H9 (cell line): ENCODE results near the gene PRELID2. TPM values are rescaled to one million over a fixed set of nuclear protein-coding genes. Genes with fewer than 3 reads are reported as not detected.

ENCODE experiments used
- DNase-seq: peaks from one replicate; pipeline ENCODE4 v3.0.0-alpha.2; 2017
- H2AFZ ChIP-seq: one replicate; pipeline ENCODE4 v1.6.1; 2013; ENCODE audit warnings: mild to moderate bottlenecking, low read length, control low read depth, moderate library complexity
- H2AK5ac ChIP-seq: 2 replicates; pipeline ENCODE4 v1.6.1; 2013; ENCODE audit warnings: low read length, control low read depth, mixed read lengths; ENCODE audit not compliant: insufficient read length
- H2BK120ac ChIP-seq: one replicate; pipeline ENCODE4 v1.6.1; 2013; ENCODE audit warnings: low read depth, mild to moderate bottlenecking, low read length, control low read depth, inconsistent platforms; ENCODE audit not compliant: poor library complexity, severe bottlenecking
- H2BK12ac ChIP-seq: 2 replicates; pipeline ENCODE4 v1.6.1; 2013; ENCODE audit warnings: low read length, control low read depth, mixed read lengths, low read depth; ENCODE audit not compliant: insufficient read length
- H2BK15ac ChIP-seq: 2 replicates; pipeline ENCODE4 v1.6.1; 2013; ENCODE audit warnings: low read depth, low read length, control low read depth
- H2BK20ac ChIP-seq: one replicate; pipeline ENCODE4 v1.6.1; 2013; ENCODE audit warnings: low read depth, mild to moderate bottlenecking, low read length, control low read depth, inconsistent platforms; ENCODE audit not compliant: poor library complexity, severe bottlenecking
- H2BK5ac ChIP-seq: 2 replicates; pipeline ENCODE4 v1.6.1; 2013; ENCODE audit warnings: low read length, control low read depth, mixed read lengths; ENCODE audit not compliant: insufficient read length
- H3K14ac ChIP-seq: 2 replicates; pipeline ENCODE4 v1.6.1; 2013; ENCODE audit warnings: low read length, control low read depth; ENCODE audit not compliant: insufficient read depth
- H3K18ac ChIP-seq: 2 replicates; pipeline ENCODE4 v1.6.1; 2013; ENCODE audit warnings: low read depth, mild to moderate bottlenecking, mixed read lengths, low read length, control low read depth; ENCODE audit not compliant: insufficient read length
- H3K23ac ChIP-seq: 2 replicates; pipeline ENCODE4 v1.6.1; 2013; ENCODE audit warnings: low read length, control low read depth, mixed read lengths, low read depth; ENCODE audit not compliant: insufficient read length
- H3K23me2 ChIP-seq: 2 replicates; pipeline ENCODE4 v1.6.1; 2013; ENCODE audit warnings: low read depth, mild to moderate bottlenecking, mixed read lengths, low read length, control low read depth; ENCODE audit not compliant: insufficient read length, poor library complexity, severe bottlenecking
- H3K27ac ChIP-seq: 2 replicates; pipeline ENCODE4 v1.5.1; 2013; ENCODE audit warnings: low read length, control low read depth, mixed read lengths, low read depth; ENCODE audit not compliant: insufficient read length
- H3K27me3 ChIP-seq: 2 replicates; pipeline ENCODE4 v1.6.1; 2013; ENCODE audit warnings: low read length, control low read depth, inconsistent platforms; ENCODE audit not compliant: insufficient read depth
- H3K4ac ChIP-seq: 2 replicates; pipeline ENCODE4 v1.6.1; 2013; ENCODE audit warnings: low read depth, mild to moderate bottlenecking, control low read depth, inconsistent platforms, low read length, moderate library complexity
- H3K4me1 ChIP-seq: 2 replicates; pipeline ENCODE4 v1.6.1; 2013; ENCODE audit warnings: low read length, control low read depth, inconsistent platforms; ENCODE audit not compliant: insufficient read depth
- H3K4me2 ChIP-seq: 2 replicates; pipeline ENCODE4 v1.6.1; 2013; ENCODE audit warnings: low read length, control low read depth, mixed read lengths; ENCODE audit not compliant: insufficient read length, insufficient read depth
- H3K56ac ChIP-seq: 2 replicates; pipeline ENCODE4 v1.6.1; 2013; ENCODE audit warnings: low read depth, mild to moderate bottlenecking, mixed read lengths, low read length, control low read depth; ENCODE audit not compliant: insufficient read length
- H3K79me1 ChIP-seq: 2 replicates; pipeline ENCODE4 v1.6.1; 2013; ENCODE audit warnings: low read depth, mild to moderate bottlenecking, moderate library complexity, low read length, control low read depth, inconsistent platforms; ENCODE audit not compliant: insufficient read depth, poor library complexity, severe bottlenecking
- H3K79me2 ChIP-seq: 2 replicates; pipeline ENCODE4 v1.6.1; 2013; ENCODE audit warnings: low read length, control low read depth, inconsistent platforms; ENCODE audit not compliant: insufficient read depth
- H3K9ac ChIP-seq: 2 replicates; pipeline ENCODE4 v1.6.1; 2013; ENCODE audit warnings: low read length, control low read depth, mixed read lengths; ENCODE audit not compliant: insufficient read length; ENCODE audit errors: extremely low read depth
- H3K9me3 ChIP-seq: one replicate; pipeline ENCODE4 v1.6.1; 2013; ENCODE audit warnings: low read depth, low read length, inconsistent platforms; ENCODE audit not compliant: control insufficient read depth
- H3T11ph ChIP-seq: one replicate; pipeline ENCODE4 v1.6.1; 2013; ENCODE audit warnings: mild to moderate bottlenecking, low read length, control low read depth, inconsistent platforms
- H4K20me1 ChIP-seq: one replicate; pipeline ENCODE4 v1.6.1; 2013; ENCODE audit not compliant: control insufficient read depth, insufficient read length, insufficient read depth
- H4K5ac ChIP-seq: 2 replicates; pipeline ENCODE4 v1.6.1; 2013; ENCODE audit warnings: low read depth, mild to moderate bottlenecking, mixed read lengths, low read length, control low read depth; ENCODE audit not compliant: insufficient read length
- H4K8ac ChIP-seq: replicated peaks from 2 replicates; pipeline ENCODE4 v1.6.1; 2013; ENCODE audit warnings: low read length, control low read depth, mixed read lengths, low read depth; ENCODE audit not compliant: insufficient read length
- H4K91ac ChIP-seq: 2 replicates; pipeline ENCODE4 v1.6.1; 2013; ENCODE audit warnings: low read depth, mild to moderate bottlenecking, moderate library complexity, mixed read lengths, low read length, control low read depth; ENCODE audit not compliant: insufficient read length
- H3K27ac Mint-ChIP-seq, 3 experiments: 2 replicates in 2 of 3; 3 replicates in 1 of 3; pipeline ENCODE4 v1.8.0; 2020 to 2021; ENCODE audit warnings: mixed read lengths in 3 of 3, mild to moderate bottlenecking in 1 of 3, moderate library complexity in 1 of 3
- H3K27me3 Mint-ChIP-seq: 2 replicates; pipeline ENCODE4 v1.8.0; 2021; ENCODE audit warnings: low read depth, mild to moderate bottlenecking, moderate library complexity, mixed read lengths
- H3K36me3 Mint-ChIP-seq, 3 experiments: 2 replicates in 2 of 3; 3 replicates in 1 of 3; pipeline ENCODE4 v1.8.0; 2020 to 2021; ENCODE audit warnings: low read depth in 3 of 3, mixed read lengths in 3 of 3; ENCODE audit not compliant: insufficient read depth in 1 of 3
- H3K4me1 Mint-ChIP-seq, 2 experiments: 2 replicates each; pipeline ENCODE4 v1.8.0; 2020; ENCODE audit warnings: mixed read lengths in 2 of 2
- H3K4me3 Mint-ChIP-seq, 2 experiments: 2 replicates in 1 of 2; 3 replicates in 1 of 2; pipeline ENCODE4 v1.8.0; 2020 to 2021; ENCODE audit warnings: mild to moderate bottlenecking in 2 of 2, mixed read lengths in 2 of 2, moderate library complexity in 1 of 2
- H3K9me3 Mint-ChIP-seq, 2 experiments: 2 replicates in 1 of 2; 3 replicates in 1 of 2; pipeline ENCODE4 v1.8.0; 2020; ENCODE audit warnings: mild to moderate bottlenecking in 2 of 2, mixed read lengths in 2 of 2, moderate library complexity in 1 of 2
- WGBS: extraction: QIAGEN DNeasy Blood & Tissue Kit; methylation state at CpG from one replicate; pipeline ENCODE4 v1.1.7; 2013; ENCODE audit warnings: missing lambda C conversion rate, low lambda C conversion rate, mixed read lengths; ENCODE audit not compliant: insufficient read length; ENCODE audit errors: extremely low coverage; 5-methylcytosine and 5-hydroxymethylcytosine counted together
- total RNA-seq: library from RNA; stranded (reverse); gene quantifications from 2 replicates; pipeline ENCODE4 v1.2.1, GENCODE V29; 2021
- TF ChIP-seq, protein P1 (sequence below): fragments of 200-600 bp; sonication (generic); conservative IDR thresholded peaks from 3 replicates; pipeline ENCODE4 v1.8.0; 2021; ENCODE audit warnings: antibody characterized with exemption, mild to moderate bottlenecking

PRELID2 gene
- total RNA-seq, 1 experiment from 2014 or later: 13.2 TPM

- Histone ChIP-seq H3K79me2 (no peaks in the 10 kb centered on the region), H3K9me3 (no peaks in the 10 kb centered on the region), H2BK12ac (no peak overlapping the region), H3K4me2 (no peak overlapping the region), H4K91ac (no peak overlapping the region), H2BK5ac (no peak overlapping the region), H2BK20ac (no peak overlapping the region), H3K14ac (no peak overlapping the region), H3K18ac (no peak overlapping the region), H3K9ac (no peak overlapping the region), H3K23ac (no peak overlapping the region), H2BK15ac (no peak overlapping the region), H2AK5ac (no peak overlapping the region), H3K4ac (no peak overlapping the region), H4K20me1 (no peaks in the 10 kb centered on the region), H3T11ph (no peak overlapping the region), H3K27me3 (no peaks in the 10 kb centered on the region), H2AFZ (no peak overlapping the region), H4K8ac (no peak overlapping the region), H2BK120ac (no peak overlapping the region), H3K23me2 (no peaks in the 10 kb centered on the region), H3K56ac (no peak overlapping the region), H4K5ac (no peak overlapping the region), H3K79me1 (no peaks in the 10 kb centered on the region), H3K4me1 (no peaks in the 10 kb centered on the region; the same call in 1 of the 2 replicates), H3K27ac (no peak overlapping the region)
- Mint-ChIP-seq H3K4me3 (no peak overlapping the region), H3K27ac (no peak overlapping the region), H3K9me3 (no peaks in the 10 kb centered on the region), H3K4me1 (peaks cover 2 to 13% of the 10 kb centered on the region in 2 experiments; a peak in 2 of 4 replicates), H3K27me3 (no peaks in the 10 kb centered on the region), H3K36me3 (no peaks in the 10 kb centered on the region)
- DNase-seq: no peak
- TF ChIP-seq, protein P1, sequence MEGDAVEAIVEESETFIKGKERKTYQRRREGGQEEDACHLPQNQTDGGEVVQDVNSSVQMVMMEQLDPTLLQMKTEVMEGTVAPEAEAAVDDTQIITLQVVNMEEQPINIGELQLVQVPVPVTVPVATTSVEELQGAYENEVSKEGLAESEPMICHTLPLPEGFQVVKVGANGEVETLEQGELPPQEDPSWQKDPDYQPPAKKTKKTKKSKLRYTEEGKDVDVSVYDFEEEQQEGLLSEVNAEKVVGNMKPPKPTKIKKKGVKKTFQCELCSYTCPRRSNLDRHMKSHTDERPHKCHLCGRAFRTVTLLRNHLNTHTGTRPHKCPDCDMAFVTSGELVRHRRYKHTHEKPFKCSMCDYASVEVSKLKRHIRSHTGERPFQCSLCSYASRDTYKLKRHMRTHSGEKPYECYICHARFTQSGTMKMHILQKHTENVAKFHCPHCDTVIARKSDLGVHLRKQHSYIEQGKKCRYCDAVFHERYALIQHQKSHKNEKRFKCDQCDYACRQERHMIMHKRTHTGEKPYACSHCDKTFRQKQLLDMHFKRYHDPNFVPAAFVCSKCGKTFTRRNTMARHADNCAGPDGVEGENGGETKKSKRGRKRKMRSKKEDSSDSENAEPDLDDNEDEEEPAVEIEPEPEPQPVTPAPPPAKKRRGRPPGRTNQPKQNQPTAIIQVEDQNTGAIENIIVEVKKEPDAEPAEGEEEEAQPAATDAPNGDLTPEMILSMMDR: no peak
- WGBS: no CpG with 5 or more reads among the region's 2 CpGs
Observed at GRCh38 chr5:145793574-145793973, 41.6 kb downstream of the PRELID2 start.
